ENCODE measurements around the gene GNPTAB.

- TF ChIP-seq SIX5 (IDR thresholded peaks at IDR 0.05; ENCODE audit: low read depth, low read length), result no peak
- no peak for TF ChIP-seq ATF3 (IDR thresholded peaks at IDR 0.05; ENCODE audit: insufficient read depth, low read depth, low read length)
Observed at GRCh38 chr12:101854747-101855146, 24.0 kb upstream of the GNPTAB start.
